Mesothelial cell of epicardium (in vitro differentiated cells): ENCODE results near the gene PRODH. TPM values are rescaled to one million over a fixed set of nuclear protein-coding genes. Genes with fewer than 3 reads are reported as not detected.
"Not testable (repeated sequence)": the region's sequence is repeated elsewhere in the genome, so short reads cannot be mapped to it uniquely, and the experiment has no call there.

Experiments
- DNase-seq, 2 experiments: peaks; one replicate each; pipeline ENCODE4 v3.0.0; 2021; ENCODE audit warnings: low spot score in 2 of 2; ENCODE audit not compliant: unreplicated experiment in 2 of 2
- H3K27ac Mint-ChIP-seq: 2 replicates; pipeline ENCODE4 v1.8.0; 2021; ENCODE audit warnings: mixed read lengths
- H3K27me3 Mint-ChIP-seq: 2 replicates; pipeline ENCODE4 v1.8.0; 2021; ENCODE audit warnings: low read depth, mixed read lengths
- H3K36me3 Mint-ChIP-seq: 2 replicates; pipeline ENCODE4 v1.8.0; 2021; ENCODE audit warnings: mixed read lengths
- H3K4me1 Mint-ChIP-seq: 2 replicates; pipeline ENCODE4 v1.8.0; 2021; ENCODE audit warnings: mixed read lengths
- H3K4me3 Mint-ChIP-seq: 2 replicates; pipeline ENCODE4 v1.8.0; 2021; ENCODE audit warnings: mild to moderate bottlenecking, moderate library complexity, mixed read lengths
- H3K9me3 Mint-ChIP-seq: 2 replicates; pipeline ENCODE4 v1.8.0; 2021; ENCODE audit warnings: mixed read lengths
- CTCF ChIP-seq: fragments of 200-600 bp; sonication (generic); IDR thresholded peaks from one replicate; pipeline ENCODE4 v1.5.0; 2021; ENCODE audit warnings: antibody characterized with exemption; ENCODE audit not compliant: unreplicated experiment
- total RNA-seq: library from RNA; stranded (reverse); gene quantifications from 3 replicates; pipeline ENCODE4 v1.2.1, GENCODE V29; 2021

PRODH gene
- total RNA-seq, 1 donor from 2014 or later: 2.1 TPM

- TF ChIP-seq CTCF: no peak
- Mint-ChIP-seq H3K4me3 (no peak overlapping the region), H3K36me3 (no peaks in the 10 kb centered on the region), H3K9me3 (no peaks in the 10 kb centered on the region), H3K27me3 (peaks cover 25% of the 10 kb centered on the region), H3K27ac (no peak overlapping the region), H3K4me1 (peaks cover 4% of the 10 kb centered on the region)
- DNase-seq: no peak
Observed at GRCh38 chr22:18947905-18948304, 11.8 kb upstream of the PRODH start.

GRCh38 chr22:18947105-18947504, 11.0 kb upstream of the PRODH start:
- H3K4me3 Mint-ChIP-seq, H3K27ac Mint-ChIP-seq, H3K9me3 Mint-ChIP-seq, H3K36me3 Mint-ChIP-seq, H3K4me1 Mint-ChIP-seq, DNase-seq: not testable (repeated sequence)
- peaks cover 21% of the 10 kb centered on the region for H3K27me3 Mint-ChIP-seq

GRCh38 chr22:18938691-18939090, 2.6 kb upstream of the PRODH start:
- not testable (repeated sequence) for H3K4me3 Mint-ChIP-seq, H3K4me1 Mint-ChIP-seq, H3K27me3 Mint-ChIP-seq, H3K36me3 Mint-ChIP-seq, H3K27ac Mint-ChIP-seq, H3K9me3 Mint-ChIP-seq, DNase-seq

- H3K27me3 Mint-ChIP-seq, DNase-seq, H3K36me3 Mint-ChIP-seq, H3K27ac Mint-ChIP-seq, H3K4me3 Mint-ChIP-seq, H3K4me1 Mint-ChIP-seq, H3K9me3 Mint-ChIP-seq: not testable (repeated sequence)
Observed at GRCh38 chr22:18934688-18935087, 1.4 kb downstream of the PRODH start.

- H3K27me3 Mint-ChIP-seq: peaks cover 1% of the 10 kb centered on the region
- no peaks in the 10 kb centered on the region for H3K4me1 Mint-ChIP-seq
- no peak for DNase-seq
- no peak overlapping the region for H3K4me3 Mint-ChIP-seq
- H3K9me3 Mint-ChIP-seq: no peaks in the 10 kb centered on the region
- H3K36me3 Mint-ChIP-seq: no peaks in the 10 kb centered on the region
- TF ChIP-seq CTCF: no peak
- H3K27ac Mint-ChIP-seq: no peak overlapping the region
Observed at GRCh38 chr22:18933914-18934313, 2.2 kb downstream of the PRODH start.

GRCh38 chr22:18931905-18932652, 4.0 kb downstream of the PRODH start:
- H3K4me1 Mint-ChIP-seq: no peaks in the 10 kb centered on the region
- no peak for TF ChIP-seq CTCF
- no peaks in the 10 kb centered on the region for H3K27me3 Mint-ChIP-seq
- H3K9me3 Mint-ChIP-seq: no peaks in the 10 kb centered on the region
- no peaks in the 10 kb centered on the region for H3K36me3 Mint-ChIP-seq
- H3K4me3 Mint-ChIP-seq: no peak overlapping the region
- H3K27ac Mint-ChIP-seq: no peak overlapping the region
- no peak for DNase-seq

- no peak for DNase-seq
- Mint-ChIP-seq H3K9me3 (no peaks in the 10 kb centered on the region), H3K27ac (no peak overlapping the region), H3K36me3 (no peaks in the 10 kb centered on the region), H3K4me3 (no peak overlapping the region), H3K27me3 (no peaks in the 10 kb centered on the region), H3K4me1 (no peaks in the 10 kb centered on the region)
- no peak for TF ChIP-seq CTCF
Observed at GRCh38 chr22:18929459-18929858, 6.6 kb downstream of the PRODH start.
